Measurements from ENCODE around the gene SYNRG. TPM values are rescaled to one million over a fixed set of nuclear protein-coding genes. Genes with fewer than 3 reads are reported as not detected.
"Not testable (repeated sequence)": the region's sequence is repeated elsewhere in the genome, so short reads cannot be mapped to it uniquely, and the experiment has no call there.

The SYNRG gene
- polyA plus RNA-seq, 1 donor (not counting 4 experiments of a cell fraction or from before 2014, with no cell fraction given), result 9.2 TPM

DNA sequence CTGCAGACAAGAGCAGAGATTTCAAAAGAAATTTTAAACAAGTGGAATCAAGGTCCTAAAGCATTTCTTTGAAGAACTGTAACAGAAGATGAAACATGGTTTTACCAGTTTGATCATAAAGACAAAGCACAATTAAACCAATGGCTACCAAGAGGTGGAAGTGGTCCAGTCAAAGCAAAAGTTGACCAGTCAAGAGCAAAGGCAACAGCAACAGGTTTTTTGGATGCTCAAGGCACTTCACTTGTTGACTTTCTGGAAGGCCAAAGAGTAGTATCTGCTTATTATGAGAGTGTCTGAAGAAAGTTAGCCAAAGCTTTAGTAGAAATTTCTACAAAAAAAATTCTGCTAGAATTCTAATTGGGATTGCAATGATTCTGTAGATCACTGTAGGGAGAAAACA lies 28.7 kb upstream of the SYNRG start:
- H3K4me3 ChIP-seq (ENCODE audit: control insufficient read depth in 2 of 3, extremely low read depth in 1 of 3, insufficient read depth in 2 of 3, low read depth in 1 of 3, low read length in 3 of 3), result no peak overlapping the region
- no peak overlapping the region for H3K27ac ChIP-seq (ENCODE audit: control insufficient read depth, insufficient read depth, low read length)
- dilution Hi-C loops (cut with MboI; ENCODE audit: extremely low pct_ligation_motif_present, low sequenced_read_pairs), result no loop called here
- H3K9me3 ChIP-seq (ENCODE audit: control insufficient read depth, low read depth, low read length), result no peaks in the 10 kb centered on the region
- no peak overlapping the region for H3K9ac ChIP-seq (ENCODE audit: control insufficient read depth, extremely low read depth, insufficient read depth, low read length)
- peaks cover 42% of the 10 kb centered on the region for H3K79me2 ChIP-seq (ENCODE audit: control insufficient read depth, insufficient read depth, low read length)
- TF ChIP-seq EZH2 (IDR thresholded peaks at IDR 0.05; ENCODE audit: low read length), result no peak
- TF ChIP-seq, protein P1, sequence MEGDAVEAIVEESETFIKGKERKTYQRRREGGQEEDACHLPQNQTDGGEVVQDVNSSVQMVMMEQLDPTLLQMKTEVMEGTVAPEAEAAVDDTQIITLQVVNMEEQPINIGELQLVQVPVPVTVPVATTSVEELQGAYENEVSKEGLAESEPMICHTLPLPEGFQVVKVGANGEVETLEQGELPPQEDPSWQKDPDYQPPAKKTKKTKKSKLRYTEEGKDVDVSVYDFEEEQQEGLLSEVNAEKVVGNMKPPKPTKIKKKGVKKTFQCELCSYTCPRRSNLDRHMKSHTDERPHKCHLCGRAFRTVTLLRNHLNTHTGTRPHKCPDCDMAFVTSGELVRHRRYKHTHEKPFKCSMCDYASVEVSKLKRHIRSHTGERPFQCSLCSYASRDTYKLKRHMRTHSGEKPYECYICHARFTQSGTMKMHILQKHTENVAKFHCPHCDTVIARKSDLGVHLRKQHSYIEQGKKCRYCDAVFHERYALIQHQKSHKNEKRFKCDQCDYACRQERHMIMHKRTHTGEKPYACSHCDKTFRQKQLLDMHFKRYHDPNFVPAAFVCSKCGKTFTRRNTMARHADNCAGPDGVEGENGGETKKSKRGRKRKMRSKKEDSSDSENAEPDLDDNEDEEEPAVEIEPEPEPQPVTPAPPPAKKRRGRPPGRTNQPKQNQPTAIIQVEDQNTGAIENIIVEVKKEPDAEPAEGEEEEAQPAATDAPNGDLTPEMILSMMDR (optimal IDR thresholded peaks at IDR 0.05 in 1 of 3, IDR thresholded peaks at IDR 0.05 in 1 of 3, conservative IDR thresholded peaks at IDR 0.05 in 1 of 3; ENCODE audit: extremely low read depth in 1 of 3, insufficient read depth in 2 of 3, low read length in 3 of 3), result no peak
- H3K4me2 ChIP-seq (ENCODE audit: control insufficient read depth, extremely low read depth, insufficient read depth, low read depth, low read length), result no peak overlapping the region
- H3K27me3 ChIP-seq (ENCODE audit: control insufficient read depth, extremely low read depth, insufficient read depth, low read length), result no peaks in the 10 kb centered on the region
- no peaks in the 10 kb centered on the region for H3K9me1 ChIP-seq (ENCODE audit: control insufficient read depth, extremely low read depth, insufficient read depth, low read length)
- H2AFZ ChIP-seq (ENCODE audit: control insufficient read depth, low read length), result no peak overlapping the region
- H3K4me1 ChIP-seq (ENCODE audit: control insufficient read depth, extremely low read depth, insufficient read depth, low read length), result no peaks in the 10 kb centered on the region
- DNase-seq (ENCODE audit: low read depth, low spot score) (no peak), FAIRE-seq (no peak)
- no peaks in the 10 kb centered on the region for H4K20me1 ChIP-seq (ENCODE audit: control insufficient read depth, extremely low read depth, insufficient read depth, low read length)
- peaks cover 4 to 6% of the 10 kb centered on the region in 2 experiments for H3K36me3 ChIP-seq (ENCODE audit: control insufficient read depth in 2 of 2, extremely low read depth in 1 of 2, insufficient read depth in 2 of 2, low read length in 2 of 2)

- FAIRE-seq; H3K9me1 ChIP-seq (ENCODE audit: control insufficient read depth, extremely low read depth, insufficient read depth, low read length); H3K9me3 ChIP-seq (ENCODE audit: control insufficient read depth, low read depth, low read length); H4K20me1 ChIP-seq (ENCODE audit: control insufficient read depth, extremely low read depth, insufficient read depth, low read length); DNase-seq (ENCODE audit: low read depth, low spot score); H3K27ac ChIP-seq (ENCODE audit: control insufficient read depth, insufficient read depth, low read length); H3K4me2 ChIP-seq (ENCODE audit: control insufficient read depth, extremely low read depth, insufficient read depth, low read depth, low read length); H3K27me3 ChIP-seq (ENCODE audit: control insufficient read depth, extremely low read depth, insufficient read depth, low read length); H3K79me2 ChIP-seq (ENCODE audit: control insufficient read depth, insufficient read depth, low read length); H3K4me3 ChIP-seq (ENCODE audit: control insufficient read depth in 2 of 3, extremely low read depth in 1 of 3, insufficient read depth in 2 of 3, low read depth in 1 of 3, low read length in 3 of 3); H3K9ac ChIP-seq (ENCODE audit: control insufficient read depth, extremely low read depth, insufficient read depth, low read length); dilution Hi-C loops (cut with MboI; ENCODE audit: extremely low pct_ligation_motif_present, low sequenced_read_pairs); H2AFZ ChIP-seq (ENCODE audit: control insufficient read depth, low read length): not testable (repeated sequence)
- Histone ChIP-seq H3K4me1 (ENCODE audit: control insufficient read depth, extremely low read depth, insufficient read depth, low read length) (peaks cover 12% of the 10 kb centered on the region), H3K36me3 (ENCODE audit: control insufficient read depth in 2 of 2, extremely low read depth in 1 of 2, insufficient read depth in 2 of 2, low read length in 2 of 2) (peaks cover 4 to 18% of the 10 kb centered on the region in 2 experiments)
These were observed 7.2 kb upstream of the SYNRG start for GRCh38 chr17:37616430-37616829.

DNA sequence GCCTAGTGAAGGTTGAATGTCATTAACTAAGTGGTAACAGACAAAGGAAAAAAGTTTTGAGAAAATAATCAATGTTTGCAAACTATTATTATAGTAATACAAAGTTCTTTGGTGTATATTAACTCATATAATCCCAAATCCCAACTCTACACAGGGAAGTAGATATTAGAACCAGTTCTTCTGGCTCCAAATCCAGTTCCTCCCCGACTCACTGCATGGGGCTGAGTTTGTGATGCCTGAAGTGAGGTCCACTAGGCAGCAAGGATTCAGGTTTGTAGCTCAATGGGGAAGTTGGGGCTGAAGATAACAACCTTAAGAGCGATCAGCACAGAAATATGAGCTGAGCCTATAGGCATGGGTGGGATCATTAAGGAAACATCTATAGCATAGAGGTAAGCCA lies 5.6 kb upstream of the SYNRG start:
- Histone ChIP-seq H3K4me3 (ENCODE audit: control insufficient read depth in 2 of 3, extremely low read depth in 1 of 3, insufficient read depth in 2 of 3, low read depth in 1 of 3, low read length in 3 of 3) (no peak overlapping the region), H3K9me3 (ENCODE audit: control insufficient read depth, low read depth, low read length) (no peaks in the 10 kb centered on the region), H2AFZ (ENCODE audit: control insufficient read depth, low read length) (no peak overlapping the region), H3K27me3 (ENCODE audit: control insufficient read depth, extremely low read depth, insufficient read depth, low read length) (no peaks in the 10 kb centered on the region), H3K4me2 (ENCODE audit: control insufficient read depth, extremely low read depth, insufficient read depth, low read depth, low read length) (peak overlapping the region; percentile 61), H3K27ac (ENCODE audit: control insufficient read depth, insufficient read depth, low read length) (peak overlapping the region; percentile 85), H3K9me1 (ENCODE audit: control insufficient read depth, extremely low read depth, insufficient read depth, low read length) (peaks cover 3% of the 10 kb centered on the region), H3K79me2 (ENCODE audit: control insufficient read depth, insufficient read depth, low read length) (no peaks in the 10 kb centered on the region), H3K36me3 (ENCODE audit: control insufficient read depth in 2 of 2, extremely low read depth in 1 of 2, insufficient read depth in 2 of 2, low read length in 2 of 2) (peaks cover 1 to 11% of the 10 kb centered on the region in 2 experiments), H3K4me1 (ENCODE audit: control insufficient read depth, extremely low read depth, insufficient read depth, low read length) (peaks cover 14% of the 10 kb centered on the region), H3K9ac (ENCODE audit: control insufficient read depth, extremely low read depth, insufficient read depth, low read length) (peak overlapping the region; percentile 43), H4K20me1 (ENCODE audit: control insufficient read depth, extremely low read depth, insufficient read depth, low read length) (no peaks in the 10 kb centered on the region)
- no peak for TF ChIP-seq EZH2 (IDR thresholded peaks at IDR 0.05; ENCODE audit: low read length)
- TF ChIP-seq, protein P1 (optimal IDR thresholded peaks at IDR 0.05 in 1 of 3, IDR thresholded peaks at IDR 0.05 in 1 of 3, conservative IDR thresholded peaks at IDR 0.05 in 1 of 3; ENCODE audit: extremely low read depth in 1 of 3, insufficient read depth in 2 of 3, low read length in 3 of 3), result no peak
- dilution Hi-C loops (cut with MboI; ENCODE audit: extremely low pct_ligation_motif_present, low sequenced_read_pairs), result no loop called here
- FAIRE-seq (no peak), DNase-seq (ENCODE audit: low read depth, low spot score) (no peak)
